GM12873 (cell line): ENCODE measurements around the gene ENPP3.

ENCODE experiments used
- CTCF ChIP-seq: IDR thresholded peaks from 2 replicates; pipeline ENCODE4 v1.5.1; 2012; ENCODE audit warnings: low read depth, mild to moderate bottlenecking, moderate library complexity, low read length, control low read depth; ENCODE audit not compliant: insufficient read depth; ENCODE audit errors: missing control alignments

ENPP3 gene

GRCh38 chr6:131728296-131728939 lies 91.3 kb downstream of the ENPP3 start:
- TF ChIP-seq CTCF: no peak

GRCh38 chr6:131729550-131729949 lies 92.4 kb downstream of the ENPP3 start:
- no peak for TF ChIP-seq CTCF

DNA sequence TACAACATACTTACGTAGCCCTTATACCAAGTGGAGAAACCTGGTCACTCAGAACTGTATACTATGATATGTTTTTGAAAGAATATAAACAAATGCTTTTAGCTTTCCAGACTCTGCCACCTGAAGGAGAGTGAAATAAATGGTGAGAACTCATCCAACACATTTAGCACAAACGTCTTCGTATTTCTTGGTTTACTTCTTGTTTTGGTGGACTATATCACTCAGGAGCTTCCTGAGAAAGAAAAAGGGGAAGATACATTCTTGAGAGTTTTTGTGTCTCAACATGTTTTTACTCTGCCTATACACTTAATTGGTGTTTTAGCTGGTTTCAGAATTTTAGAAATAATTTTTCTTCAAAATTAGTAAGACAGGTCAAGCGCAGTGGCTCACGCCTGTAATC lies 93.2 kb downstream of the ENPP3 start:
- TF ChIP-seq CTCF: no peak

DNA sequence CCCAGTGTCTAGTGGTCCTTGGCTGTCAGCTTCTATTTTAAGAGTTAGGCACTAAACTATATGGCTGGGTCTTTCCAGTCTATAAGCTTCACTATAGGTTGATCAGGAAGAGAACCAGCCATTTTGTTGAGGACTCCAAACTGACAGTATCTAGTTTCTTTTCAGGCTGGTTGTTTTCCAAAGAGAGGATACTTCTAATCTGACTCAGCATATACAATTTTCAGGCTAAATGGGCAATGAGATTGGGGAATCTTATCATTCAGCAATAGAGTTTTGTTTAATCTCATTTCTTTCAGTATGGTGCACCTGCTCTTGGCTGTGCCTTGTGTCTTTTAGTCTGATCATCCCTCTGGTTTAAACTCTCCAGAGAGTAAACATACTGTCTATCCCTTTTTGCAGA lies 94.1 kb downstream of the ENPP3 start:
- no peak for TF ChIP-seq CTCF

- no peak for TF ChIP-seq CTCF
Observed at GRCh38 chr6:131733376-131734016, 96.4 kb downstream of the ENPP3 start.

- TF ChIP-seq CTCF: no peak
Observed at GRCh38 chr6:131736003-131736596, 99.0 kb downstream of the ENPP3 start.

DNA sequence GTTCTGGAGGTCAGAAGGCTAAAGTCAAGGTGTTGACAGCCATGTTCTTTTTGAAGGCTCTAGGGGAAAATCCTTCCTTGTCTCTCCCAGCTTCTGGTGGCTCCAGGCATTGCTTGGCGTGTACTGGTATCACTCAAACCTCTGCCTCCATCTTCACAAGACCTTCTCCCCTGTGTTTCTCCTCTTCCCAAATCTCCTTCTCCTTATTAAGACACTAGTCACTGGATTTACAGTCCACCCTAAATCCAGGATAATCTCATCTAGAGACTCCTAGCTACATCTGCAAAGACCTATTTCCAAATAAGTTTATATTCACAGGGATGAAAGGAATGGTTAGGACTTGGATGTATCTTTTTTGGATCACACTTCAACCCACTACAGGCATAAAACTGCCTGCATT lies 99.7 kb downstream of the ENPP3 start:
- TF ChIP-seq CTCF: no peak
